Measurements from ENCODE around the gene ZNF132. TPM values are rescaled to one million over a fixed set of nuclear protein-coding genes. Genes with fewer than 3 reads are reported as not detected.
"Not testable (repeated sequence)": the region's sequence is repeated elsewhere in the genome, so short reads cannot be mapped to it uniquely, and the experiment has no call there.

Gene ZNF132
- total RNA-seq, 1 donor from 2014 or later, result 5.1 TPM

- ATAC-seq; intact Hi-C loops (cut with DNase I); DNase-seq (ENCODE audit: missing footprints): not testable (repeated sequence)
These were observed 31.0 kb upstream of the ZNF132 start for GRCh38 chr19:58470837-58471543.

- DNase-seq (ENCODE audit: missing footprints), result no peak
- no peak for ATAC-seq
- intact Hi-C loops (cut with DNase I), result no loop called here
These were observed 29.5 kb upstream of the ZNF132 start for GRCh38 chr19:58469241-58470013.

- ATAC-seq, result no peak
- no peak for DNase-seq (ENCODE audit: missing footprints)
- intact Hi-C loops (cut with DNase I), result no loop called here
These were observed 28.4 kb upstream of the ZNF132 start for GRCh38 chr19:58468216-58468839.

- DNase-seq (ENCODE audit: missing footprints) (peak; percentile 100), ATAC-seq (peak; percentile 98)
- intact Hi-C loops (cut with DNase I), result no loop called here
These were observed 27.0 kb upstream of the ZNF132 start, which contains the start of gene ZNF324 for GRCh38 chr19:58466760-58467589. TSS of gene ZNF324 (plus strand) at chr19:58467080. CDS start at chr19:58469186, 2,106 bp downstream.

GRCh38 chr19:58466089-58466759, 26.3 kb upstream of the ZNF132 start:
- ATAC-seq (peak; percentile 30), DNase-seq (ENCODE audit: missing footprints) (no peak)
- intact Hi-C loops (cut with DNase I), result no loop called here

DNA sequence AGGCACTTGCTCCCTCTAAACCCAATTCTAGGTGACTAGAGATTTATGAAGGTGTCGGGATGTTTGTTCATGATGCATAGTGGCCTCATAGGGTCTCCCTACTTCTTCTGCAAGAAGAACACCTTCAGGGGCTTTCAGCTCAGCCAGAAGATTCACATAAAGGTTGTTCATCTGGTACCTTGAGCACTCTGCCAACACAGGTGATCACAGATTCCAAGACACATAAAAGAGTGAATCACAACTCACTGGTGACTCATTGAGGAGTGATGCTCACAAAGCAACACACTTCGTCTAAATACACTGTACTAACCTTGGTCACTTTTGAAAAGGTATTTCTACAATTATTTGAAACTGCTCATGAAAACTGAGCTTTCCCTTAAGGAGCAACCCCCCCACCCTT, 20.1 kb upstream of the ZNF132 start:
- intact Hi-C loops (cut with DNase I), result no loop called here
- ATAC-seq, result no peak

GRCh38 chr19:58456111-58456510, 16.2 kb upstream of the ZNF132 start:
- intact Hi-C loops (cut with DNase I), result no loop called here
- no peak for ATAC-seq
- peak; percentile 49 for DNase-seq (ENCODE audit: missing footprints)

More for the DNA sequence above, 20.1 kb upstream of the ZNF132 start:
- DNase-seq (ENCODE audit: missing footprints), result no peak

GRCh38 chr19:58455306-58455705, 15.4 kb upstream of the ZNF132 start:
- ATAC-seq (no peak), DNase-seq (ENCODE audit: missing footprints) (no peak)
- intact Hi-C loops (cut with DNase I), result no loop called here

DNA sequence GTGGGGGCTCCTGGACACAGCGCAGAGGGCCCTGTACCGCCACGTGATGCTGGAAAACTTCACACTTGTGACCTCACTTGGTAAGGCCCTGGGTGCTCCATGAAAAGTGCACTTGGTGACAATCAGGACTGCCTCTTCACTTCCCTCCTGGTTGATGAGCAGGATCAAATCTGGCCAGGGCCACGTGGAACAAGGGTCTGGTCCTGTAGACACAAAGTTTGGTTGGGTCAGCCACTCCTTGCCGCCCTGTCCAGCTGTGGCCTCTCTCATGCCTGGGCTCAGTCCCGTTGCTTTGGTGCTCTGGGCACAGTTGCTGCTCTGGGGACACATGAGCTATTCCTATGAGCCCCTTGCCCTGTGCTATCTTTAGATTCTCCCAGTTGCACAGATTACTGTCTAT, 13.8 kb upstream of the ZNF132 start:
- ATAC-seq, result no peak

GRCh38 chr19:58451358-58452101, 11.6 kb upstream of the ZNF132 start, which contains the start of gene ZNF324B:
TSS of gene ZNF324B (plus strand) at chr19:58451622. CDS start at chr19:58453702, 2,080 bp downstream.
- DNase-seq (ENCODE audit: missing footprints) (peak; percentile 99), ATAC-seq (peak; percentile 98)
- intact Hi-C loops (cut with DNase I), result loop anchor here (1.0 kb wide), 1 partner anchor 11 kb away; the partner anchor contains the start of gene ZNF132

More for the DNA sequence above, 13.8 kb upstream of the ZNF132 start:
- intact Hi-C loops (cut with DNase I), result no loop called here
- DNase-seq (ENCODE audit: missing footprints), result no peak

- intact Hi-C loops (cut with DNase I), result loop anchor here (1.0 kb wide), 1 partner anchor 11 kb away; the partner anchor contains the start of gene ZNF132
- ATAC-seq, result no peak
These were observed 11.0 kb upstream of the ZNF132 start for GRCh38 chr19:58450856-58451357.

GRCh38 chr19:58449980-58450379, 10.0 kb upstream of the ZNF132 start:
- DNase-seq (ENCODE audit: missing footprints); ATAC-seq; intact Hi-C loops (cut with DNase I): not testable (repeated sequence)

More at GRCh38 chr19:58450856-58451357, 11.0 kb upstream of the ZNF132 start:
- DNase-seq (ENCODE audit: missing footprints), result no peak

- ATAC-seq; DNase-seq (ENCODE audit: missing footprints); intact Hi-C loops (cut with DNase I): not testable (repeated sequence)
These were observed 8.9 kb upstream of the ZNF132 start for GRCh38 chr19:58448860-58449259.

DNA sequence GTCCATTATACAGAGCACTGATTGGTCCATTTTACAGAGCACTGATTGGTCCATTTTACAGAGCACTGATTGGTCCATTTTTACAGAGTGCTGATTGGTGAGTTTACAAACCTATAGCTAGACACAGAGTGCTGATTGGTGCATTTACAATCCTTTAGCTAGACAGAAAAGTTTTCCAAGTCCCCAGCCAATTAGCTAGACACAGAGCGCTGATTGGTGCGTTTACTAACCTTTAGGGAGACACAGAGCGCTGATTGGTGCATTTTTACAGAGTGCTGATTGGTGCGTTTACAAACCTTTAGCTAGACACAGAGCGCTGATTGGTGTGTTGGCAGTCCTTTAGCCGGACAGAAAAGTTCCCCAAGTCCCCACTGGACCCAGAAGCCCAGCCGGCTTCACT, 3.0 kb upstream of the ZNF132 start:
- DNase-seq (ENCODE audit: missing footprints); ATAC-seq; intact Hi-C loops (cut with DNase I): not testable (repeated sequence)

DNA sequence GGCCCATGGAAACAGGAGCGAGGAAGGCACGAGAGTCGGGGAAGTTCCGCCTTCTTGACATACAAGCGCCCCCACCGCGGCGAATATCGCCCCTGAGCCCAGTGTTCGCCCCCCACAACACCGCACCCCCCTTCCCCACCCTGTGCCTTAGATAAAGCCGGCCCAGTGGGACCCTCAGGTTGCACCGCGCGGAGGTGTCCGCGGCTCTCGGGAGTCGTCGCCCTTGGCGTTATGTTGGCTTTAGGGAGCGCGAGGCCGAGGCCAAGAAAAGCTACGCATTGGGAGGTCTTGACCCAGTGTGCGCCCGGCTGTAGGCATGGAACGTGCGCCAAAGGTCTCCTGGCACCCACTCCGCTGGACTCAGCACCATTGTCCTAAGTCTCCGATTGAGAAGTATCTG, 603 bp upstream of the ZNF132 start:
- DNase-seq (ENCODE audit: missing footprints), result no peak

DNA sequence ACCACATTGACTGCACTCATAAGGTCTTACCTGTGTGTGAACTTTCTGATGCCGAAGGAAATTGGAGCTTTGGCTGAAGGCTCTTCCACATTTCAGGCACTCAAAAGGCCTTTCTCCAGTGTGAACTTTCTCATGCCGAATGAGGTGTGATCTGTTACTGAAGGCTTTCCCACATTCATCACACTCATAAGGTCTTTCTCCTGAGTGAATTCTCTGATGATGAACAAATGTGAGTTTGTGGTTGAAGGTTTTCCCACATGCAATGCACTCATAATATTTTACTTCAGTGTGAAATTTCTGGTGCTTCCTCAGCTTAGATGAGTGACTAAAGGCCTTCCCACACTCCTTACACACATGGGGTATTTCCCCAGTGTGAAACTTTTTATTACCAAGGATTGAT, 5.7 kb downstream of the ZNF132 start:
- DNase-seq (ENCODE audit: missing footprints) (no peak), ATAC-seq (no peak)
- intact Hi-C loops (cut with DNase I), result no loop called here

More for the DNA sequence above, 603 bp upstream of the ZNF132 start:
- intact Hi-C loops (cut with DNase I), result loop anchor here (1.0 kb wide), 1 partner anchor 11 kb away; the partner anchor contains the start of gene ZNF324B
- ATAC-seq, result peak; percentile 3

DNA sequence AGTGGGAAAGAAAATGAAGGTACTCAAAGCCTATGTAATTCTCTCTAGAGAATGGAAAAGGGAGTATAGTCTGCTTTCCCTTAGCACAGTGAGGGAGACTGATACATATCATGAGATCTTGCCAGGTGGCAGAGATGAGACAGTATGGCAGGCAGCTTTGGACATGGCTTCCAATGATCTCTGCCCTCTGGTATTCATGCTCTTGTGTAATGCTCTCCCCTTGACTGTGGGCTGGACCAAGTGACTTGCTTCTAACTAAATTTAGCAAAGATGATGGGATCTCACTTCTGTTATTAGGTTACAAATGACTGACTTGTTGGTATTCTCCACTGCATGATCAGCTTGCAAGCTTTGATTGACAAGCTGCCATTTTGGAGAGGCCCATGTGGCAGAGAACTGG, 10.2 kb downstream of the ZNF132 start:
- intact Hi-C loops (cut with DNase I), result no loop called here
- ATAC-seq, result no peak
- DNase-seq (ENCODE audit: missing footprints), result no peak
